ENCODE data around the gene HMOX1. TPM values are rescaled to one million over a fixed set of nuclear protein-coding genes. Genes with fewer than 3 reads are reported as not detected.
A peak's percentile ranks its signal among the peaks of the same experiment; 100 is the strongest.

The HMOX1 gene
- total and polyA plus RNA-seq, 2 of the 13 experiments (the other 11 are each of a cell fraction or from before 2014, with no cell fraction given) = 53.6 to 67.4 TPM

- TF ChIP-seq EP300 (IDR thresholded peaks at IDR 0.05; ENCODE audit: low read depth in 2 of 2, low read length in 2 of 2) (peak in 1 of 2 experiments; percentile 24; a peak in 1 of 4 replicates), EP300 (CRISPR knock-in tag; IDR thresholded peaks at IDR 0.05; ENCODE audit: borderline replicate concordance) (no peak), NFE2 (CRISPR knock-in tag; IDR thresholded peaks at IDR 0.05) (no peak), HNF4A (CRISPR knock-in tag; IDR thresholded peaks at IDR 0.05) (0 out of 2 replicates have a peak, but pooled peaks have one; percentile 23), SMC3 (IDR thresholded peaks at IDR 0.05; ENCODE audit: low read length) (no peak), ATAD3A (CRISPR knock-in tag; IDR thresholded peaks at IDR 0.05) (no peak), HOXA9 (CRISPR knock-in tag; IDR thresholded peaks at IDR 0.05; ENCODE audit: borderline replicate concordance) (no peak), RARA (CRISPR knock-in tag; IDR thresholded peaks at IDR 0.05) (peak; percentile 45; the same call in 1 of the 2 replicates), PRDM10 (CRISPR knock-in tag; IDR thresholded peaks at IDR 0.05; ENCODE audit: low read depth) (0 out of 2 replicates have a peak, but pooled peaks have one; percentile 11), ZNF235 (CRISPR knock-in tag; IDR thresholded peaks at IDR 0.05; ENCODE audit: borderline replicate concordance) (no peak), AGO2 (optimal IDR thresholded peaks at IDR 0.05; ENCODE audit: low read depth, low read length) (no peak), ZNF687 (CRISPR knock-in tag; IDR thresholded peaks at IDR 0.05) (no peak), RXRB (CRISPR knock-in tag; IDR thresholded peaks at IDR 0.05; ENCODE audit: borderline replicate concordance) (peak; percentile 63; the same call in 1 of the 2 replicates), ZNF776 (CRISPR knock-in tag; IDR thresholded peaks at IDR 0.05) (no peak), RORA (CRISPR knock-in tag; IDR thresholded peaks at IDR 0.05) (no peak), MEF2D (CRISPR knock-in tag; IDR thresholded peaks at IDR 0.05) (no peak), ZNF501 (CRISPR knock-in tag; IDR thresholded peaks at IDR 0.05) (no peak), ZNF234 (CRISPR knock-in tag; conservative IDR thresholded peaks at IDR 0.05) (no peak), ZBTB25 (CRISPR knock-in tag; IDR thresholded peaks at IDR 0.05) (no peak), KDM3A (CRISPR knock-in tag; IDR thresholded peaks at IDR 0.05; ENCODE audit: low read depth) (no peak), POLR2G (IDR thresholded peaks at IDR 0.05; ENCODE audit: low read depth, low read length) (no peak), MAX (IDR thresholded peaks at IDR 0.05) (0 out of 2 replicates have a peak, but pooled peaks have one; percentile 24), TEAD3 (CRISPR knock-in tag; optimal IDR thresholded peaks at IDR 0.05; ENCODE audit: borderline replicate concordance) (peak; percentile 49), CC2D1A (CRISPR knock-in tag; IDR thresholded peaks at IDR 0.05) (no peak)
Measured at GRCh38 chr22:35378621-35379020, 2.3 kb upstream of the HMOX1 start (continued).
